ENCODE results near the gene FIGNL2. TPM values are rescaled to one million over a fixed set of nuclear protein-coding genes. Genes with fewer than 3 reads are reported as not detected.
A peak's percentile ranks its signal among the peaks of the same experiment; 100 is the strongest.

FIGNL2 gene
- total RNA-seq (2014; rRNA removed; shearing (Covaris generic)), result 0.02 TPM in 1 of 2 replicates, not detected in the other

GRCh38 chr12:51848326-51848727 is at the start of gene FIGNL2:
FIGNL2 (minus strand) TSS chr12:51848718; CDS start chr12:51822413, 26,305 bp downstream.
- no peak within 1 kb of the TSS for H3K27ac ChIP-seq

GRCh38 chr12:51897181-51897580 is 48.7 kb upstream of the FIGNL2 start:
- no peaks in the 10 kb centered on the region for H3K9me3 ChIP-seq (replicated peaks)
- H3K27ac ChIP-seq, result no peak overlapping the region
- H3K4me1 ChIP-seq, result no peaks in the 10 kb centered on the region
- no peak overlapping the region for H3K4me3 ChIP-seq
- peaks cover 8% of the 10 kb centered on the region for H3K27me3 ChIP-seq
- no peak for DNase-seq
- H3K36me3 ChIP-seq, result no peaks in the 10 kb centered on the region

More at GRCh38 chr12:51848326-51848727, at the start of gene FIGNL2:
- H3K4me3 ChIP-seq, result no peak within 1 kb of the TSS
- peaks cover 24% of the 10 kb centered on the region for H3K27me3 ChIP-seq
- H3K4me1 ChIP-seq, result no peaks in the 10 kb centered on the region
- no peaks in the 10 kb centered on the region for H3K9me3 ChIP-seq (replicated peaks)
- no peaks in the 10 kb centered on the region for H3K36me3 ChIP-seq
- DNase-seq, result no peak

DNA sequence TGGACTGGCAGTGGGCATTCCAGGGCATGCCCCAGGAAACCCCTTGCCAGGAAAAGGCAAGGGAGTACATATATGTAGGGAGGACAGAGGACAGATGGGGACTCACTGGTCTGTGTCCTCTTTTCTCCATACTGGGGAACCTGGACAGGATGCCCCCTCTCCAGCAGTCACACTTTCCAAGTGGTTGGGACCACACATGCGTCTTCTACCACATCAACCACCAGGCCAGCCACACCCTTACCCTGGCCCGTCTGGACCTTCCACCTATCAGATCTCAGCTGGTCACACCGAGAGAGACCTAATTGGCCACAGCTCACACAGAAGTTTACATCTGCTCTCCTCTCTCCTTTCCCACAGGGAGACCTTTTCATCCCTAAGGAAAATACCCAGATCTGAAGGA is 47.7 kb upstream of the FIGNL2 start:
- Histone ChIP-seq H3K36me3 (no peaks in the 10 kb centered on the region), H3K4me3 (no peak overlapping the region), H3K27me3 (peaks cover 8% of the 10 kb centered on the region), H3K27ac (no peak overlapping the region), H3K9me3 (replicated peaks) (no peaks in the 10 kb centered on the region), H3K4me1 (no peaks in the 10 kb centered on the region)
- DNase-seq, result peak in 1 of 2 experiments; percentile 38

- no peaks in the 10 kb centered on the region for H3K4me1 ChIP-seq
These were observed 47.0 kb upstream of the FIGNL2 start for GRCh38 chr12:51895378-51896135.

DNA sequence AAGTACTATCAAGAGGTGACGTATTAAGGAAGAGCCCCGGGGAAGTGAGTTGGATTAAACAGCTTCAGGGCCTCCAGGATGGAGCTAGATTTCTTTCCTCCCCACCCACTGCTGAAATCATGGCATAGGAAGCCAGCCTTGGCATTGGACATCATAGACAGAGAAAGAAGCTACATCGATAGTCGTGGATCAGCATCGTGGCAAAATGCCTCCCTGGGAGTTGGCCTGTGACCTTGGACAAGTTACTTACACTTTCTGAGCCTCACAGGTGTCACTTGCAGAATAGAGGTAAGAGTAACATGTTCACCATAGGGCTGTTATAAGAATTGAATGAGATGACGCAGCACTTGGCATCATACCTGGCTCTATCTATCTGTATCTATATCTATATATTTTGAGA is 45.3 kb upstream of the FIGNL2 start:
- Histone ChIP-seq H3K9me3 (replicated peaks) (no peaks in the 10 kb centered on the region), H3K4me3 (no peak overlapping the region), H3K36me3 (no peaks in the 10 kb centered on the region), H3K4me1 (no peaks in the 10 kb centered on the region), H3K27me3 (peaks cover 17% of the 10 kb centered on the region), H3K27ac (no peak overlapping the region)
- no peak for DNase-seq

More at GRCh38 chr12:51895378-51896135, 47.0 kb upstream of the FIGNL2 start:
- H3K4me3 ChIP-seq, result no peak overlapping the region
- H3K36me3 ChIP-seq, result no peaks in the 10 kb centered on the region
- H3K27ac ChIP-seq, result no peak overlapping the region
- no peak for DNase-seq
- no peaks in the 10 kb centered on the region for H3K9me3 ChIP-seq (replicated peaks)
- H3K27me3 ChIP-seq, result peaks cover 8% of the 10 kb centered on the region

DNA sequence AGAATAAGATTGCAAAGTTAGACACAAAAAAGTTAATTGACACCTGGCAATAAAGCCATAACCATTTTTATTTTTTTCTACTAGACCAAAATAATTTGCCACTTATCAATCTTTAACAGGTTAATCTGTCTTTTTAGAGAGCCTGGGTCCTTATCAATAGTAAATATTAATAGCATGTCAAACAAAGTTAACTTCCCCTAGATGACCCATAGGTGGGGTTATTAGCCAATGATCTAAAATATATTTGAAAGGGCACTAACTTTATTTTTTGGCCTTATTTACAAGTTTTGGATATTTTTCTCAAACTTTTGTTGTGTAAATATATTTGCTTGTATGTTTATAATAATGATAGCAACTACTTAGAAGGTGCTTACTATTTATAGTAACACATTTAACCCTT is 43.3 kb upstream of the FIGNL2 start:
- no peak for DNase-seq
- Histone ChIP-seq H3K4me3 (no peak overlapping the region), H3K27me3 (peaks cover 9% of the 10 kb centered on the region; the same call in 1 of the 2 replicates), H3K27ac (no peak overlapping the region), H3K36me3 (no peaks in the 10 kb centered on the region), H3K9me3 (replicated peaks) (no peaks in the 10 kb centered on the region), H3K4me1 (no peaks in the 10 kb centered on the region)

DNA sequence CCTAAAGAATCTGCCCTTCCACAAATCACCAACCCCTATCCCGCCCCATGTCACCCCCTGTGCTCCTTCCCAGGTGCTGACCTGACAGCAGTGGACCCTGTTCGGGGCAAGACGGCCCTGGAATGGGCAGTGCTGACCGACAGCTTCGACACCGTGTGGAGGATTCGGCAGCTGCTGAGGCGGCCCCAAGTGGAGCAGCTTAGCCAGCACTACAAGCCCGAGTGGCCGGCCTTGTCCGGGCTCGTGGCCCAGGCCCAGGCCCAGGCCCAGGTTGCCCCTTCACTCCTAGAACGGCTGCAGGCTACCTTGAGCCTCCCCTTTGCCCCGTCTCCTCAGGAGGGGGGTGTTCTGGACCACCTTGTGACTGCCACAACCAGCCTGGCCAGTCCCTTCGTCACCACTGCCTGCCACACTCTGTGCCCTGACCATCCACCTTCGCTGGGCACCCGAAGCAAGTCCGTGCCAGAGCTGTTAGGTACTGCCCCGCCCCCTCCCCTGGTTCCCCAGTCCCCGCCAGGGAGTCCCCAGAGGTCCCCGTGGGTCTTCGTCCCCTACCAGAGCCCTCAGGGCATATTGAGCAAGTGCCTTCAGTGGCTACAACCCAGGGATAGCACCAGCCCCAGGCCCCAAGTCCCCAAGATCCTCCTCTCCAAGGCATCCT is 42.1 kb upstream of the FIGNL2 start:
- DNase-seq, result no peak
- Histone ChIP-seq H3K27ac (no peak overlapping the region), H3K4me3 (no peak overlapping the region), H3K36me3 (no peaks in the 10 kb centered on the region), H3K27me3 (peaks cover 9% of the 10 kb centered on the region; the same call in 1 of the 2 replicates), H3K9me3 (replicated peaks) (no peaks in the 10 kb centered on the region), H3K4me1 (no peaks in the 10 kb centered on the region)

DNA sequence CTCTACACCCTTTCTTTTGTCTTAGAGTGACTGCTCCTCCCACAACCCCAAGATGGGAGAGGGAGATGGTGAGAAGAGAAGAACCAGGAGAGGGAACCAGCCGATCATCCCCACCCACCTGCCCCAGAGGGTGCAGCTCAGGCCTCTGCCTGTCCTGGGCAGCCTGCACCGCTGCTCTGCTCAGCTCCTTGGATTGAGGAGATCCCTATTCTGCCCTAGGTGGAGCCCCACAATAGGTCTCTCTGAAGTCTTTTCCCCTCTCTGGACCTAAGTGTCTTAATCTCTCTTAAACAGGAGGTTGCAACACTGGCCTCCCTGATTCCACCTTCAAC is 41.6 kb upstream of the FIGNL2 start:
- Histone ChIP-seq H3K27ac (no peak overlapping the region), H3K4me3 (no peak overlapping the region), H3K27me3 (peaks cover 9% of the 10 kb centered on the region; the same call in 1 of the 2 replicates), H3K4me1 (no peaks in the 10 kb centered on the region), H3K36me3 (no peaks in the 10 kb centered on the region), H3K9me3 (replicated peaks) (no peaks in the 10 kb centered on the region)
- no peak for DNase-seq

- no peaks in the 10 kb centered on the region for H3K9me3 ChIP-seq (replicated peaks)
- H3K27ac ChIP-seq, result no peak overlapping the region
- H3K4me1 ChIP-seq, result no peaks in the 10 kb centered on the region
- no peaks in the 10 kb centered on the region for H3K36me3 ChIP-seq
- H3K27me3 ChIP-seq, result peaks cover 9% of the 10 kb centered on the region; the same call in 1 of the 2 replicates
- no peak overlapping the region for H3K4me3 ChIP-seq
- DNase-seq, result no peak
These were observed 41.0 kb upstream of the FIGNL2 start for GRCh38 chr12:51889216-51890132.

DNA sequence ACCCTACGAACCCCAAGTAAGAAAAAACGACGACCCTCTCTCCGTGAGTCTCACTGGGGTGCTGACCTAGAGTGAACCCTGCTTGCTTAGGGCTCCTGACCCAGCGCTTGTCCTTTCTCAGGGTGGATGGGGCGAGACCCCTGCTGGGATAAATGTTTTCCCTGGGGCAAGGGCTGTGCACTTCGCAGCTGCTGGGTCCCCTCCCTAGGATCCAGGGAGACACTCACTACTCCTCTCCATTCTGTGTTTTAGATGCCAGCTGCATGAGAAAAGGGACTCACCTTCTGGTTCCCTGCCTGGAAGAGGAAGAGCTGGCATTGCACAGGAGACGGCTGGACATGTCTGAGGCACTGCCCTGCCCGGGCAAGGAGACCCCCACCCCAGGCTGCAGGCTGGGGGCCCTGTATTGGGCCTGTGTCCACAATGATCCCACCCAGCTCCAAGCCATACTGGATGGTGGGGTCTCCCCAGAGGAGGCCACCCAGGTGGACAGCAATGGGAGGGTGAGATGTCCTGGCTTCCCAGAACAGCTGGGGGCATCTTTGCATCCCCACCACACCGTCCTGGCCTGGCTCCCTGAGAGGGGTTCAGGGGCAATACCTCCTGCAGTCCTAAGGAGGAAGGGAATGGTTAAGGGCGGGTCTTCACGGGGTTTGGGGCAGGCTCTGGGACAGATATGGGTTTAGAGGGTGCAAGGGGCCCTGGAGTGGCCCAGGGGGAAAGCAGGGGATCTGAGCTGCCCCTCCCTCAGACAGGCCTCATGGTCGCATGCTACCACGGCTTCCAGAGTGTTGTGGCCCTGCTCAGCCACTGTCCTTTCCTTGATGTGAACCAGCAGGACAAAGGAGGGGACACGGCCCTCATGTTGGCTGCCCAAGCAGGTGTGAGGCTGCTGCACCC is 40.0 kb upstream of the FIGNL2 start:
- peaks cover 9% of the 10 kb centered on the region; the same call in 1 of the 2 replicates for H3K27me3 ChIP-seq
- no peaks in the 10 kb centered on the region for H3K36me3 ChIP-seq
- H3K27ac ChIP-seq, result no peak overlapping the region
- H3K9me3 ChIP-seq (replicated peaks), result no peaks in the 10 kb centered on the region
- no peaks in the 10 kb centered on the region for H3K4me1 ChIP-seq
- DNase-seq, result no peak
- no peak overlapping the region for H3K4me3 ChIP-seq

GRCh38 chr12:51887476-51888315 is 39.2 kb upstream of the FIGNL2 start, which contains the start of gene ANKRD33:
ANKRD33 (plus strand) TSS chr12:51888103; CDS start chr12:51888187, 84 bp downstream.
- Histone ChIP-seq H3K36me3 (no peaks in the 10 kb centered on the region), H3K27me3 (peaks cover 9% of the 10 kb centered on the region; the same call in 1 of the 2 replicates), H3K9me3 (replicated peaks) (no peaks in the 10 kb centered on the region), H3K4me3 (no peak within 1 kb of the TSS), H3K27ac (no peak within 1 kb of the TSS), H3K4me1 (no peaks in the 10 kb centered on the region)
- DNase-seq, result no peak

- Histone ChIP-seq H3K36me3 (no peaks in the 10 kb centered on the region), H3K27me3 (peaks cover 9% of the 10 kb centered on the region; the same call in 1 of the 2 replicates), H3K4me3 (no peak overlapping the region), H3K27ac (no peak overlapping the region), H3K9me3 (replicated peaks) (no peaks in the 10 kb centered on the region), H3K4me1 (no peaks in the 10 kb centered on the region)
- DNase-seq, result no peak
These were observed 37.6 kb upstream of the FIGNL2 start for GRCh38 chr12:51886021-51886710.

All from SJCRH30 (cell line).